HCT116 (cell line): ENCODE results near the gene FBXO11. TPM values are rescaled to one million over a fixed set of nuclear protein-coding genes. Genes with fewer than 3 reads are reported as not detected.

Source experiments
- ATAC-seq: fragments of 200-7000 bp; cut with Tn5 transposase; 2 replicates; pipeline ENCODE4 v1.9.1; 2020; ENCODE audit warnings: mild to moderate bottlenecking, moderate library complexity
- BruUV-seq: library from RNA; stranded (reverse); fragments of 400-500 nt; replicated peaks from 2 replicates; lab custom pipeline; 2021; lab: Mats Ljungman, UMichigan
- CTCF ChIA-PET: fragments of 300-600 bp; sonication (Branson Sonifier 250); formaldehyde crosslinking; loops from one replicate; lab custom pipeline; 2021; ENCODE audit warnings: antibody characterized with exemption; lab: Charles Lee
- POLR2A ChIA-PET: fragments of 300-600, 350-600 bp; sonication (Branson Sonifier 250); formaldehyde crosslinking; loops from one replicate; lab custom pipeline; 2021; ENCODE audit warnings: antibody characterized with exemption; lab: Charles Lee
- RAD21 ChIA-PET, 2 experiments: fragments of 300-600 bp; sonication (Branson Sonifier 250); formaldehyde crosslinking; loops; one replicate each; lab custom pipeline; 2023; ENCODE audit warnings: low total read pairs in 2 of 2; ENCODE audit not compliant: uncharacterized antibody in 2 of 2, unreplicated experiment in 2 of 2, low non-redundant PET in 1 of 2; lab: Charles Lee
- DNase-seq: peaks from one replicate; pipeline ENCODE4 v3.0.0-alpha.2; 2010; ENCODE audit warnings: low read depth, low spot score
- H2AFZ ChIP-seq: fragments of 200-600 bp; shearing (Covaris generic), sonication (generic); 2 replicates; pipeline ENCODE4 v1.6.1; 2017; ENCODE audit warnings: low read depth, mixed run types, mixed read lengths, antibody characterized with exemption, low read length; ENCODE audit not compliant: poor library complexity, severe bottlenecking
- H3K27ac ChIP-seq: 2 replicates; pipeline ENCODE4 v1.5.1; 2012; ENCODE audit warnings: low read depth, low read length
- H3K27me3 ChIP-seq: fragments of 200-600 bp; sonication (generic); 2 replicates; pipeline ENCODE4 v1.6.1; 2016; ENCODE audit warnings: mixed run types, low read length, mixed read lengths; ENCODE audit not compliant: insufficient read depth
- H3K36me3 ChIP-seq, 2 experiments: fragments of 200-500 bp in 1 of 2; fragments of 200-600 bp in 1 of 2; sonication (Bioruptor generic) in 1 of 2; sonication (generic) in 1 of 2; 2 replicates each; pipeline versions ENCODE4 v1.5.1 to v1.6.1; 2014 to 2016; ENCODE audit warnings: low read length in 2 of 2, inconsistent platforms in 1 of 2, mixed read lengths in 1 of 2, mixed run types in 1 of 2; ENCODE audit not compliant: insufficient read depth in 2 of 2, control insufficient read depth in 1 of 2
- H3K4me1 ChIP-seq, 2 experiments: fragments of 200-600 bp in 1 of 2; sonication (generic) in 1 of 2; 2 replicates each; pipeline versions ENCODE4 v1.5.1 to v1.6.1; 2012 to 2017; ENCODE audit warnings: low read length in 2 of 2, inconsistent platforms in 1 of 2, mild to moderate bottlenecking in 1 of 2, mixed read lengths in 1 of 2, mixed run types in 1 of 2, moderate library complexity in 1 of 2; ENCODE audit not compliant: insufficient read depth in 2 of 2, control insufficient read depth in 1 of 2
- H3K4me2 ChIP-seq: fragments of 200-600 bp; sonication (generic); 2 replicates; pipeline ENCODE4 v1.6.1; 2017; ENCODE audit warnings: mixed run types, low read length, mixed read lengths
- H3K4me3 ChIP-seq, 2 experiments: fragments of 200-600 bp in 1 of 2; sonication (generic) in 1 of 2; replicated peaks in 1 of 2; 2 replicates each; pipeline ENCODE4 v1.5.1; 2011 to 2016; ENCODE audit warnings: low read length in 2 of 2, control low read depth in 1 of 2, low read depth in 1 of 2, mild to moderate bottlenecking in 1 of 2, mixed read lengths in 1 of 2, mixed run types in 1 of 2
- H3K79me2 ChIP-seq: fragments of 200-600 bp; sonication (generic); 2 replicates; pipeline ENCODE4 v1.6.1; 2017; ENCODE audit warnings: mild to moderate bottlenecking, mixed run types, low read length, moderate library complexity, mixed read lengths; ENCODE audit not compliant: insufficient read depth
- H3K9ac ChIP-seq: fragments of 200-600 bp; sonication (generic); 2 replicates; pipeline ENCODE4 v1.6.1; 2016; ENCODE audit warnings: low read length, mixed read lengths
- H3K9me2 ChIP-seq: fragments of 200-600 bp; sonication (generic), shearing (Covaris generic); 2 replicates; pipeline ENCODE4 v1.6.1; 2017; ENCODE audit warnings: mixed run types, mild to moderate bottlenecking, moderate library complexity; ENCODE audit not compliant: insufficient read depth
- H3K9me3 ChIP-seq, 2 experiments: fragments of 200-500 bp in 1 of 2; fragments of 200-600 bp in 1 of 2; sonication (Bioruptor generic) in 1 of 2; sonication (generic) in 1 of 2; 2 replicates each; pipeline ENCODE4 v1.6.1; 2014 to 2017; ENCODE audit warnings: low read length in 2 of 2, mixed read lengths in 2 of 2, inconsistent platforms in 1 of 2, low read depth in 1 of 2, mild to moderate bottlenecking in 1 of 2, mixed run types in 1 of 2, moderate library complexity in 1 of 2; ENCODE audit not compliant: control insufficient read depth in 1 of 2, insufficient read depth in 1 of 2
- H4K20me1 ChIP-seq: fragments of 200-600 bp; sonication (generic), shearing (Covaris generic); 2 replicates; pipeline ENCODE4 v1.6.1; 2017; ENCODE audit warnings: mixed run types, mild to moderate bottlenecking, moderate library complexity; ENCODE audit not compliant: insufficient read depth
- CBX3 ChIP-seq: IDR thresholded peaks from 2 replicates; pipeline ENCODE4 v1.6.1; 2012; ENCODE audit warnings: low read depth
- CEBPB ChIP-seq: IDR thresholded peaks from 2 replicates; pipeline ENCODE4 v1.6.1; 2012; ENCODE audit warnings: low read depth
- ELF1 ChIP-seq: IDR thresholded peaks from 2 replicates; pipeline ENCODE4 v1.6.1; 2012; ENCODE audit warnings: low read depth, borderline replicate concordance
- EZH2phosphoT487 ChIP-seq: fragments of 200-600 bp; IDR thresholded peaks from 2 replicates; pipeline ENCODE4 v1.6.1; 2018; ENCODE audit warnings: antibody characterized with exemption, borderline replicate concordance
- POLR2A ChIP-seq: IDR thresholded peaks from 2 replicates; pipeline ENCODE4 v1.7.0; 2011; ENCODE audit warnings: borderline replicate concordance; ENCODE audit not compliant: insufficient read depth, insufficient read length; ENCODE audit errors: extremely low read depth
- SIN3A ChIP-seq: IDR thresholded peaks from 2 replicates; pipeline ENCODE4 v1.6.1; 2012; ENCODE audit warnings: low read depth
- SP1 ChIP-seq: IDR thresholded peaks from 2 replicates; pipeline ENCODE4 v1.6.1; 2012; ENCODE audit warnings: low read depth
- TCF7L2 ChIP-seq: IDR thresholded peaks from 2 replicates; pipeline ENCODE4 v1.7.0; 2011; ENCODE audit warnings: borderline replicate concordance, inconsistent platforms; ENCODE audit not compliant: insufficient read depth, insufficient read length; ENCODE audit errors: extremely low read depth
- YY1 ChIP-seq: IDR thresholded peaks from 2 replicates; pipeline ENCODE4 v1.6.1; 2011; ENCODE audit warnings: low read length, low read depth, moderate library complexity, mild to moderate bottlenecking; ENCODE audit not compliant: insufficient replicate concordance; ENCODE audit errors: extremely low read depth
- ZFX ChIP-seq: fragments of 450-650 bp; IDR thresholded peaks from 2 replicates; pipeline ENCODE4 v1.6.1; 2017
- ZNF274 ChIP-seq: fragments of 200-500 bp; sonication (Bioruptor generic); IDR thresholded peaks from 2 replicates; pipeline ENCODE4 v1.6.1; 2014; ENCODE audit warnings: mild to moderate bottlenecking, low read depth, low read length, inconsistent platforms
- intact Hi-C: fragments of 100-400 bp; cut with micrococcal nuclease; formaldehyde crosslinking; loops from 2 replicates; pipeline ENCODE4 v1.10.0; 2022
- total RNA-seq: library from RNA; stranded (reverse); gene quantifications from one replicate; pipeline ENCODE4 v1.2.1, GENCODE V29; 2021; ENCODE audit not compliant: unreplicated experiment
- TF ChIP-seq, protein P1 (sequence below): IDR thresholded peaks from 2 replicates; pipeline ENCODE4 v1.6.1; 2012
- TF ChIP-seq, protein P2 (sequence below), 3 experiments: fragments of 200-600 bp in 1 of 3; sonication (generic) in 1 of 3; IDR thresholded peaks in 2 of 3; conservative IDR thresholded peaks in 1 of 3; 2 replicates each; pipeline ENCODE4 v1.5.1; 2012 to 2017; ENCODE audit warnings: low read depth in 2 of 3, low read length in 2 of 3, antibody characterized with exemption in 1 of 3, borderline replicate concordance in 1 of 3, control low read depth in 1 of 3, mild to moderate bottlenecking in 1 of 3, mixed read lengths in 1 of 3, mixed run types in 1 of 3, moderate library complexity in 1 of 3; ENCODE audit not compliant: insufficient read depth in 1 of 3
- TF ChIP-seq, protein P3 (sequence below): IDR thresholded peaks from 2 replicates; pipeline ENCODE4 v1.6.1; 2012

The FBXO11 gene
- total RNA-seq, 1 experiment from 2014 or later = 60.2 TPM

DNA sequence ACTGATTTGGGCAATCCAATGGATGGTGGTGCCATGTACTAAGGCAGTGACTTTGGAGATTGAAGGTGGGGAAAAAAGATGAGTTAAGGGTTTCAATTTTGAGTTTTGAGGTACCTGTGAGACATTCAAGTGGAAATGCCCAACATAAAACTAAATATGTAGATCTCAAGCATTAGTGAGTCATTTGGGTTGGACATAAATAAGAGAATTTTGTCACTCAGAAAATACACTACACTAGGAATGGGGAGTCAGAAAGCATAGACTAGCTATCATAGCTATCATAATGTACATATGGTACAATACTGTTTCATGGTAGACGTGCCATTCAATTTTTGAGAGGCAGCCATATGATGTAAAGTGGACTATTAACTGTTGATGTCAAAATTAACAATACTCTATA lies 56.1 kb downstream of the FBXO11 start:
- H4K20me1 ChIP-seq = 0 out of 2 replicates have a peak, but pooled peaks cover 4% of the 10 kb centered on the region
- POLR2A ChIA-PET = no interaction called here

More for the DNA sequence above, 56.1 kb downstream of the FBXO11 start:
- Histone ChIP-seq H3K4me1 (no peaks in the 10 kb centered on the region), H3K79me2 (peaks cover 75% of the 10 kb centered on the region), H3K9me2 (no peaks in the 10 kb centered on the region), H3K9ac (no peak overlapping the region), H3K4me3 (no peak overlapping the region), H3K4me2 (no peak overlapping the region), H3K27ac (no peak overlapping the region), H3K27me3 (no peaks in the 10 kb centered on the region), H2AFZ (no peak overlapping the region), H3K36me3 (no peaks in the 10 kb centered on the region), H3K9me3 (no peaks in the 10 kb centered on the region)
- ChIA-PET CTCF (interaction anchor here (1.4 kb wide), 1 partner anchor 8 kb away, joined by 4 read pairs; no protein-coding TSS in a partner anchor), RAD21 (no interaction called here)
- DNase-seq (no peak), ATAC-seq (no peak)
- TF ChIP-seq, protein P1, sequence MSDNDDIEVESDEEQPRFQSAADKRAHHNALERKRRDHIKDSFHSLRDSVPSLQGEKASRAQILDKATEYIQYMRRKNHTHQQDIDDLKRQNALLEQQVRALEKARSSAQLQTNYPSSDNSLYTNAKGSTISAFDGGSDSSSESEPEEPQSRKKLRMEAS = no peak
- TF ChIP-seq ZNF274 (no peak), CBX3 (no peak), POLR2A (no peak), CEBPB (no peak), SIN3A (no peak), SP1 (no peak), YY1 (no peak), ZFX (no peak), ELF1 (no peak), TCF7L2 (no peak), EZH2phosphoT487 (no peak)
- TF ChIP-seq, protein P2, sequence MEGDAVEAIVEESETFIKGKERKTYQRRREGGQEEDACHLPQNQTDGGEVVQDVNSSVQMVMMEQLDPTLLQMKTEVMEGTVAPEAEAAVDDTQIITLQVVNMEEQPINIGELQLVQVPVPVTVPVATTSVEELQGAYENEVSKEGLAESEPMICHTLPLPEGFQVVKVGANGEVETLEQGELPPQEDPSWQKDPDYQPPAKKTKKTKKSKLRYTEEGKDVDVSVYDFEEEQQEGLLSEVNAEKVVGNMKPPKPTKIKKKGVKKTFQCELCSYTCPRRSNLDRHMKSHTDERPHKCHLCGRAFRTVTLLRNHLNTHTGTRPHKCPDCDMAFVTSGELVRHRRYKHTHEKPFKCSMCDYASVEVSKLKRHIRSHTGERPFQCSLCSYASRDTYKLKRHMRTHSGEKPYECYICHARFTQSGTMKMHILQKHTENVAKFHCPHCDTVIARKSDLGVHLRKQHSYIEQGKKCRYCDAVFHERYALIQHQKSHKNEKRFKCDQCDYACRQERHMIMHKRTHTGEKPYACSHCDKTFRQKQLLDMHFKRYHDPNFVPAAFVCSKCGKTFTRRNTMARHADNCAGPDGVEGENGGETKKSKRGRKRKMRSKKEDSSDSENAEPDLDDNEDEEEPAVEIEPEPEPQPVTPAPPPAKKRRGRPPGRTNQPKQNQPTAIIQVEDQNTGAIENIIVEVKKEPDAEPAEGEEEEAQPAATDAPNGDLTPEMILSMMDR (IDR thresholded peaks at IDR 0.05 in 2 of 3, conservative IDR thresholded peaks at IDR 0.05 in 1 of 3; ENCODE audit: borderline replicate concordance in 1 of 3, insufficient read depth in 1 of 3, low read depth in 2 of 3, low read length in 2 of 3) = no peak
- TF ChIP-seq, protein P3, sequence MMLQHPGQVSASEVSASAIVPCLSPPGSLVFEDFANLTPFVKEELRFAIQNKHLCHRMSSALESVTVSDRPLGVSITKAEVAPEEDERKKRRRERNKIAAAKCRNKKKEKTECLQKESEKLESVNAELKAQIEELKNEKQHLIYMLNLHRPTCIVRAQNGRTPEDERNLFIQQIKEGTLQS = no peak
- no TSS peak for BruUV-seq
- intact Hi-C loops = no loop called here
